ENCODE data around the gene TOGARAM1. TPM values are rescaled to one million over a fixed set of nuclear protein-coding genes. Genes with fewer than 3 reads are reported as not detected.

Gene TOGARAM1
- total RNA-seq, 1 experiment from 2014 or later = 6.4 TPM

- ATAC-seq (no peak), DNase-seq (ENCODE audit: low spot score) (no peak)
- Mint-ChIP-seq H3K4me3 (no peak overlapping the region), H3K27me3 (ENCODE audit: low read depth) (no peaks in the 10 kb centered on the region), H3K27ac (peak overlapping the region; percentile 45; the same call in 1 of the 2 replicates), H3K36me3 (peaks cover 63% of the 10 kb centered on the region), H3K4me1 (no peaks in the 10 kb centered on the region), H3K9me3 (no peaks in the 10 kb centered on the region)
- TF ChIP-seq PREB (CRISPR knock-in tag; IDR thresholded peaks at IDR 0.05; ENCODE audit: borderline replicate concordance) = no peak
- TF ChIP-seq ZSCAN18 (CRISPR knock-in tag; IDR thresholded peaks at IDR 0.05) = no peak
- TF ChIP-seq MYBL2 (CRISPR knock-in tag; IDR thresholded peaks at IDR 0.05) = no peak
- TF ChIP-seq RORB (CRISPR knock-in tag; IDR thresholded peaks at IDR 0.05) = no peak
- no peak for TF ChIP-seq ZNF232 (CRISPR knock-in tag; IDR thresholded peaks at IDR 0.05)
- TF ChIP-seq SMAD4 (CRISPR knock-in tag; IDR thresholded peaks at IDR 0.05) = no peak
- TF ChIP-seq CBFB (CRISPR knock-in tag; IDR thresholded peaks at IDR 0.05; ENCODE audit: low read depth) = no peak
- ChIA-PET POLR2A (no interaction called here), CTCF (no interaction called here)
Measured at GRCh38 chr14:45103806-45104205, 141.8 kb downstream of the TOGARAM1 start.

GRCh38 chr14:45104561-45104960 is 142.6 kb downstream of the TOGARAM1 start:
- CTCF ChIA-PET = interaction anchor here (1.4 kb wide), 1 partner anchor 191 kb away, joined by 4 read pairs; no protein-coding TSS in a partner anchor
- no peak for DNase-seq (ENCODE audit: low spot score)
- no peaks in the 10 kb centered on the region for H3K9me3 Mint-ChIP-seq
- ATAC-seq = no peak
- POLR2A ChIA-PET = interaction anchor here (0.6 kb wide), 1 partner anchor 143 kb away, joined by 3 read pairs; the partner anchor contains the start of genes KLHL28 and TOGARAM1
- no peaks in the 10 kb centered on the region for H3K27me3 Mint-ChIP-seq (ENCODE audit: low read depth)
- H3K27ac Mint-ChIP-seq = no peak overlapping the region; the same call in 1 of the 2 replicates
- no peaks in the 10 kb centered on the region for H3K4me1 Mint-ChIP-seq
- no peak overlapping the region for H3K4me3 Mint-ChIP-seq
- peaks cover 62% of the 10 kb centered on the region for H3K36me3 Mint-ChIP-seq
- TF ChIP-seq FOXK1 (CRISPR knock-in tag; IDR thresholded peaks at IDR 0.05) (no peak), CDX4 (CRISPR knock-in tag; IDR thresholded peaks at IDR 0.05; ENCODE audit: borderline replicate concordance) (no peak), USF1 (CRISPR knock-in tag; IDR thresholded peaks at IDR 0.05) (no peak), PRRX2 (CRISPR knock-in tag; IDR thresholded peaks at IDR 0.05) (no peak), SOX15 (CRISPR knock-in tag; IDR thresholded peaks at IDR 0.05) (no peak), ZMAT4 (CRISPR knock-in tag; IDR thresholded peaks at IDR 0.05) (no peak), GTF2I (CRISPR knock-in tag; conservative IDR thresholded peaks at IDR 0.05) (no peak), CBFB (CRISPR knock-in tag; IDR thresholded peaks at IDR 0.05; ENCODE audit: low read depth) (no peak), NFYB (CRISPR knock-in tag; conservative IDR thresholded peaks at IDR 0.05; ENCODE audit: low read depth) (no peak), NR3C1 (CRISPR knock-in tag; conservative IDR thresholded peaks at IDR 0.05; ENCODE audit: low read depth) (no peak), JUN (CRISPR knock-in tag; IDR thresholded peaks at IDR 0.05) (no peak), ZNF416 (CRISPR knock-in tag; IDR thresholded peaks at IDR 0.05) (no peak), ESRRA (CRISPR knock-in tag; IDR thresholded peaks at IDR 0.05; ENCODE audit: borderline replicate concordance) (no peak), GRHL2 (CRISPR knock-in tag; IDR thresholded peaks at IDR 0.05; ENCODE audit: insufficient replicate concordance, severe bottlenecking) (no peak), ATF2 (CRISPR knock-in tag; IDR thresholded peaks at IDR 0.05; ENCODE audit: borderline replicate concordance, low read depth) (no peak), AR (CRISPR knock-in tag; IDR thresholded peaks at IDR 0.05) (no peak), ELF4 (CRISPR knock-in tag; IDR thresholded peaks at IDR 0.05; ENCODE audit: low read depth) (no peak), FOXP4 (CRISPR knock-in tag; IDR thresholded peaks at IDR 0.05) (no peak)

Measured in WTC11 (cell line).